HG03442 (cell line): Measurements from ENCODE around the gene ZCWPW1.
"Not testable (repeated sequence)": the region's sequence is repeated elsewhere in the genome, so short reads cannot be mapped to it uniquely, and the experiment has no call there.

Source experiments
- ATAC-seq: cut with Tn5 transposase; IDR thresholded peaks from one replicate; pipeline ENCODE4 v1.9.1; 2021; ENCODE audit warnings: mild to moderate bottlenecking, moderate library complexity; ENCODE audit not compliant: unreplicated experiment

ZCWPW1 gene

GRCh38 chr7:100374601-100375000 lies 53.9 kb downstream of the ZCWPW1 start:
- ATAC-seq, result no peak

GRCh38 chr7:100373870-100374598 lies 54.5 kb downstream of the ZCWPW1 start:
- not testable (repeated sequence) for ATAC-seq

- ATAC-seq, result no peak
Observed at GRCh38 chr7:100373261-100373831, 55.2 kb downstream of the ZCWPW1 start, which contains the start of gene PILRA. TSS of gene PILRA (plus strand) at chr7:100373487. CDS start at chr7:100373657, 170 bp downstream.

GRCh38 chr7:100372694-100373093 lies 55.8 kb downstream of the ZCWPW1 start:
- ATAC-seq, result no peak

- no peak for ATAC-seq
Observed at GRCh38 chr7:100372256-100372655, 56.2 kb downstream of the ZCWPW1 start.

GRCh38 chr7:100371561-100372171 lies 56.8 kb downstream of the ZCWPW1 start:
- ATAC-seq, result no peak

- no peak for ATAC-seq
Observed at GRCh38 chr7:100370746-100371145, 57.8 kb downstream of the ZCWPW1 start.

- no peak for ATAC-seq
Observed at GRCh38 chr7:100370303-100370702, 58.2 kb downstream of the ZCWPW1 start.

- peak; percentile 67 for ATAC-seq
Observed at GRCh38 chr7:100369105-100369504, 59.4 kb downstream of the ZCWPW1 start.

- no peak for ATAC-seq
Observed at GRCh38 chr7:100367676-100368613, 60.6 kb downstream of the ZCWPW1 start.

GRCh38 chr7:100367251-100367620 lies 61.3 kb downstream of the ZCWPW1 start:
- ATAC-seq, result no peak

GRCh38 chr7:100366411-100367250 lies 61.9 kb downstream of the ZCWPW1 start:
- ATAC-seq, result no peak

GRCh38 chr7:100365998-100366367 lies 62.5 kb downstream of the ZCWPW1 start:
- ATAC-seq, result not testable (repeated sequence)

- no peak for ATAC-seq
Observed at GRCh38 chr7:100364480-100364879, 64.0 kb downstream of the ZCWPW1 start.

- ATAC-seq, result not testable (repeated sequence)
Observed at GRCh38 chr7:100363797-100364196, 64.7 kb downstream of the ZCWPW1 start.

GRCh38 chr7:100363098-100363497 lies 65.4 kb downstream of the ZCWPW1 start:
- ATAC-seq, result no peak

- ATAC-seq, result no peak
Observed at GRCh38 chr7:100360135-100360854, 68.2 kb downstream of the ZCWPW1 start.

- ATAC-seq, result no peak
Observed at GRCh38 chr7:100358857-100359212, 69.7 kb downstream of the ZCWPW1 start.

GRCh38 chr7:100358027-100358856 lies 70.3 kb downstream of the ZCWPW1 start, which contains the start of gene PILRB:
TSS of gene PILRB (plus strand) at chr7:100358117. CDS start at chr7:100358303, 186 bp downstream.
- ATAC-seq, result no peak
